ENCODE data around the gene KAT2A. TPM values are rescaled to one million over a fixed set of nuclear protein-coding genes. Genes with fewer than 3 reads are reported as not detected.

The KAT2A gene
- total RNA-seq, 1 experiment from 2014 or later, result 44.8 TPM

GRCh38 chr17:42131232-42131631, 10.1 kb upstream of the KAT2A start:
- POLR2A ChIA-PET, result no interaction called here
- no peak for ATAC-seq
- H3K27me3 Mint-ChIP-seq (ENCODE audit: low read depth), result no peaks in the 10 kb centered on the region
- CTCF ChIA-PET, result interaction anchor here (0.5 to 2.6 kb wide), 14 partner anchors 8 to 396 kb away, joined by 3 to 16 read pairs (median 4); partner anchors contain the start of genes HSPB9 and KAT2A
- peaks cover 31% of the 10 kb centered on the region for H3K4me1 Mint-ChIP-seq
- H3K36me3 Mint-ChIP-seq, result peaks cover 31% of the 10 kb centered on the region
- H3K27ac Mint-ChIP-seq, result peak overlapping the region; percentile 85
- no peak for DNase-seq (ENCODE audit: low spot score)
- TF ChIP-seq ESRRA (CRISPR knock-in tag; IDR thresholded peaks at IDR 0.05; ENCODE audit: borderline replicate concordance), result no peak
- TF ChIP-seq, protein P1, sequence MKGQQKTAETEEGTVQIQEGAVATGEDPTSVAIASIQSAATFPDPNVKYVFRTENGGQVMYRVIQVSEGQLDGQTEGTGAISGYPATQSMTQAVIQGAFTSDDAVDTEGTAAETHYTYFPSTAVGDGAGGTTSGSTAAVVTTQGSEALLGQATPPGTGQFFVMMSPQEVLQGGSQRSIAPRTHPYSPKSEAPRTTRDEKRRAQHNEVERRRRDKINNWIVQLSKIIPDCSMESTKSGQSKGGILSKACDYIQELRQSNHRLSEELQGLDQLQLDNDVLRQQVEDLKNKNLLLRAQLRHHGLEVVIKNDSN (CRISPR knock-in tag; IDR thresholded peaks at IDR 0.05), result no peak
- TF ChIP-seq FOXJ3 (CRISPR knock-in tag; IDR thresholded peaks at IDR 0.05; ENCODE audit: borderline replicate concordance), result no peak
- TF ChIP-seq ARID4B (CRISPR knock-in tag; IDR thresholded peaks at IDR 0.05; ENCODE audit: borderline replicate concordance), result no peak
- no peak for TF ChIP-seq JUN (CRISPR knock-in tag; IDR thresholded peaks at IDR 0.05)
- no peaks in the 10 kb centered on the region for H3K9me3 Mint-ChIP-seq
- H3K4me3 Mint-ChIP-seq, result no peak overlapping the region

GRCh38 chr17:42130310-42130936, 9.3 kb upstream of the KAT2A start:
- peaks cover 23% of the 10 kb centered on the region for H3K4me1 Mint-ChIP-seq
- no peaks in the 10 kb centered on the region for H3K9me3 Mint-ChIP-seq
- ATAC-seq (peak; percentile 70), DNase-seq (ENCODE audit: low spot score) (no peak)
- ChIA-PET CTCF (interaction anchor here (0.5 to 2.6 kb wide), 17 partner anchors 8 to 397 kb away, joined by 3 to 16 read pairs (median 4); partner anchors contain the start of genes DHX58, GHDC, HSPB9 and KAT2A), POLR2A (no interaction called here)
- no peaks in the 10 kb centered on the region for H3K27me3 Mint-ChIP-seq (ENCODE audit: low read depth)
- H3K36me3 Mint-ChIP-seq, result peaks cover 38% of the 10 kb centered on the region
- H3K4me3 Mint-ChIP-seq, result no peak overlapping the region
- TF ChIP-seq CREB1 (CRISPR knock-in tag; IDR thresholded peaks at IDR 0.05), result no peak
- no peak for TF ChIP-seq OVOL2 (CRISPR knock-in tag; IDR thresholded peaks at IDR 0.05; ENCODE audit: borderline replicate concordance)
- TF ChIP-seq MAX (CRISPR knock-in tag; IDR thresholded peaks at IDR 0.05), result no peak
- TF ChIP-seq HMGXB4 (CRISPR knock-in tag; IDR thresholded peaks at IDR 0.05), result no peak
- H3K27ac Mint-ChIP-seq, result peak overlapping the region; percentile 71

DNA sequence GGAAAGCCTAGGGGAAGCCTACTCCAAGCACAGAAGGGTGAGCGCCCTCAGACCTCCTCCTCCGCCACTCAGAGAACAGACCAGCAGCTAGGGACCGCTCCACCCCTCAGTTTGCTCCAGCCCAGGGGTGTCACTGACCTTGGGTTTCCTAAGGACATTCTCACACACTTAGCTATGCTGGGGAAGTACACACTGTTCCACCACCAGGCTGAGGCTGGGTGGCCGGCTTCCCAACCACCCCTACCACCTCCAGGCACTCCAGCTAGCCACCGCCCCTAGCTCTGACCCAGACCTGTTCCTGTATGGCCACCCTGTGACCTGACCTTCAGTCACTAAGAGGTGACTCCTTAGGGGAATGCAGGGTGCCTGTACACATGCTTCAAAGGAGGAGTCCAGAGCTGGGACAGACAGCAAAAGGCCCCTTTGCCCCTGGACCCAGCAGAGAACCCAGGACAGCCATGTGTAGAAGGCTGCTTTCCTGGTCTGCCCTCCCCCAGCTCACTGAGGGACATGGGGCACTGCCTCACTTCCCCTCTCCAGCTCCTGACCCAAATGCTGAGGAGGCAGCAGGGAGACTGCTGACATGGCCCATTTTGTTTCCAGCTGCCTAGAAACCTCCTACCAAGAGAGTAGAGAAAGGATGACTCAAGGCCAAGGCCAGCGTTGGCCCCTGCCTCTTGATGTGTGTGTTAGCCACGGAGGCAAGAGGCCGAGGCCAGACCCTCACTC, 8.1 kb upstream of the KAT2A start:
- CTCF ChIA-PET, result interaction anchor here (0.6 to 2.6 kb wide), 9 partner anchors 9 to 398 kb away, joined by 3 to 16 read pairs (median 4); partner anchors contain the start of genes DHX58, GHDC and KAT2A
- Mint-ChIP-seq H3K9me3 (no peaks in the 10 kb centered on the region), H3K4me1 (peaks cover 20% of the 10 kb centered on the region), H3K27ac (no peak overlapping the region), H3K27me3 (ENCODE audit: low read depth) (no peaks in the 10 kb centered on the region), H3K4me3 (no peak overlapping the region), H3K36me3 (peaks cover 44% of the 10 kb centered on the region)
- TF ChIP-seq TEAD4 (CRISPR knock-in tag; IDR thresholded peaks at IDR 0.05) (no peak), NFYB (CRISPR knock-in tag; conservative IDR thresholded peaks at IDR 0.05; ENCODE audit: low read depth) (no peak)
- no peak for DNase-seq (ENCODE audit: low spot score)
- POLR2A ChIA-PET, result no interaction called here
- no peak for ATAC-seq
